ENCODE data around the gene SFMBT1. TPM values are rescaled to one million over a fixed set of nuclear protein-coding genes. Genes with fewer than 3 reads are reported as not detected.

Gene SFMBT1
- total and polyA plus RNA-seq, 2 donors (not counting 1 experiment from before 2014, with no cell fraction given): 3.7 to 5.6 TPM

- Histone ChIP-seq H3K36me3 (ENCODE audit: control insufficient read depth, insufficient read depth, low read length) (no peaks in the 10 kb centered on the region), H4K20me1 (ENCODE audit: control insufficient read depth, extremely low read depth, insufficient read depth, low read length) (no peaks in the 10 kb centered on the region), H2AFZ (ENCODE audit: low read length) (no peak overlapping the region), H3K79me2 (ENCODE audit: control insufficient read depth, insufficient read depth, low read length) (no peaks in the 10 kb centered on the region), H3K4me2 (ENCODE audit: extremely low read depth, insufficient read depth, low read length) (no peak overlapping the region), H3K27ac (ENCODE audit: insufficient read depth, low read length) (no peak overlapping the region), H3K9me3 (ENCODE audit: control insufficient read depth, insufficient read depth, low read depth, low read length) (no peaks in the 10 kb centered on the region), H3K27me3 (ENCODE audit: control insufficient read depth, insufficient read depth, low read length) (no peaks in the 10 kb centered on the region), H3K9ac (ENCODE audit: insufficient read depth, low read length) (no peak overlapping the region), H3K4me3 (replicated peaks in 1 of 4; ENCODE audit: control extremely low read depth in 1 of 4, insufficient read depth in 1 of 4, low read depth in 3 of 4, low read length in 4 of 4) (no peak overlapping the region), H3K4me1 (ENCODE audit: control insufficient read depth, extremely low read depth, insufficient read depth, low read length) (no peaks in the 10 kb centered on the region)
- TF ChIP-seq CTCF (conservative IDR thresholded peaks at IDR 0.05 in 1 of 2, IDR thresholded peaks at IDR 0.05 in 1 of 2; ENCODE audit: low read depth in 1 of 2, low read length in 2 of 2) (no peak), EZH2 (IDR thresholded peaks at IDR 0.05; ENCODE audit: low read length, missing control alignments) (no peak)
- no peak for DNase-seq (ENCODE audit: low read depth in 2 of 2)
Observed at GRCh38 chr3:52904552-52904951, 141.3 kb downstream of the SFMBT1 start.

GRCh38 chr3:52904000-52904399 is 141.9 kb downstream of the SFMBT1 start:
- Histone ChIP-seq H4K20me1 (ENCODE audit: control insufficient read depth, extremely low read depth, insufficient read depth, low read length) (no peaks in the 10 kb centered on the region), H2AFZ (ENCODE audit: low read length) (no peak overlapping the region), H3K9me3 (ENCODE audit: control insufficient read depth, insufficient read depth, low read depth, low read length) (no peaks in the 10 kb centered on the region), H3K4me2 (ENCODE audit: extremely low read depth, insufficient read depth, low read length) (no peak overlapping the region), H3K4me3 (replicated peaks in 1 of 4; ENCODE audit: control extremely low read depth in 1 of 4, insufficient read depth in 1 of 4, low read depth in 3 of 4, low read length in 4 of 4) (no peak overlapping the region), H3K36me3 (ENCODE audit: control insufficient read depth, insufficient read depth, low read length) (no peaks in the 10 kb centered on the region), H3K9ac (ENCODE audit: insufficient read depth, low read length) (no peak overlapping the region), H3K4me1 (ENCODE audit: control insufficient read depth, extremely low read depth, insufficient read depth, low read length) (no peaks in the 10 kb centered on the region), H3K27ac (ENCODE audit: insufficient read depth, low read length) (no peak overlapping the region), H3K27me3 (ENCODE audit: control insufficient read depth, insufficient read depth, low read length) (no peaks in the 10 kb centered on the region), H3K79me2 (ENCODE audit: control insufficient read depth, insufficient read depth, low read length) (no peaks in the 10 kb centered on the region)
- no peak for TF ChIP-seq CTCF (conservative IDR thresholded peaks at IDR 0.05 in 1 of 2, IDR thresholded peaks at IDR 0.05 in 1 of 2; ENCODE audit: low read depth in 1 of 2, low read length in 2 of 2)
- DNase-seq (ENCODE audit: low read depth in 2 of 2): no peak

GRCh38 chr3:52897130-52898122 is 148.4 kb downstream of the SFMBT1 start, which contains the start of gene STIMATE:
Gene STIMATE, minus strand, starts transcription at chr3:52897548. Its CDS starts 98 bp downstream, at chr3:52897450.
- Histone ChIP-seq H3K9me3 (ENCODE audit: control insufficient read depth, insufficient read depth, low read depth, low read length) (no peaks in the 10 kb centered on the region), H3K79me2 (ENCODE audit: control insufficient read depth, insufficient read depth, low read length) (peaks cover 4% of the 10 kb centered on the region), H3K4me3 (replicated peaks in 1 of 4; ENCODE audit: control extremely low read depth in 1 of 4, insufficient read depth in 1 of 4, low read depth in 3 of 4, low read length in 4 of 4) (peak within 1 kb of the TSS; percentile 64 to 92 (median 86)), H2AFZ (ENCODE audit: low read length) (peak within 1 kb of the TSS; percentile 85), H3K4me1 (ENCODE audit: control insufficient read depth, extremely low read depth, insufficient read depth, low read length) (peaks cover 3% of the 10 kb centered on the region), H3K9ac (ENCODE audit: insufficient read depth, low read length) (peak within 1 kb of the TSS; percentile 61), H3K4me2 (ENCODE audit: extremely low read depth, insufficient read depth, low read length) (peak within 1 kb of the TSS; percentile 99), H3K27ac (ENCODE audit: insufficient read depth, low read length) (peak within 1 kb of the TSS; percentile 29), H3K27me3 (ENCODE audit: control insufficient read depth, insufficient read depth, low read length) (no peaks in the 10 kb centered on the region), H4K20me1 (ENCODE audit: control insufficient read depth, extremely low read depth, insufficient read depth, low read length) (no peaks in the 10 kb centered on the region), H3K36me3 (ENCODE audit: control insufficient read depth, insufficient read depth, low read length) (no peaks in the 10 kb centered on the region)
- TF ChIP-seq EZH2 (IDR thresholded peaks at IDR 0.05; ENCODE audit: low read length, missing control alignments) (no peak), CTCF (conservative IDR thresholded peaks at IDR 0.05 in 1 of 2, IDR thresholded peaks at IDR 0.05 in 1 of 2; ENCODE audit: low read depth in 1 of 2, low read length in 2 of 2) (peak in 1 of 2 donors; percentile 3)
- DNase-seq (ENCODE audit: low read depth in 2 of 2): peak; percentile 71 to 79
